ENCODE results near the gene PAIP2.
"Not testable (repeated sequence)": the region's sequence is repeated elsewhere in the genome, so short reads cannot be mapped to it uniquely, and the experiment has no call there.

The PAIP2 gene

GRCh38 chr5:139393497-139394122 is 52.0 kb downstream of the PAIP2 start:
- peak; percentile 26 for DNase-seq

DNA sequence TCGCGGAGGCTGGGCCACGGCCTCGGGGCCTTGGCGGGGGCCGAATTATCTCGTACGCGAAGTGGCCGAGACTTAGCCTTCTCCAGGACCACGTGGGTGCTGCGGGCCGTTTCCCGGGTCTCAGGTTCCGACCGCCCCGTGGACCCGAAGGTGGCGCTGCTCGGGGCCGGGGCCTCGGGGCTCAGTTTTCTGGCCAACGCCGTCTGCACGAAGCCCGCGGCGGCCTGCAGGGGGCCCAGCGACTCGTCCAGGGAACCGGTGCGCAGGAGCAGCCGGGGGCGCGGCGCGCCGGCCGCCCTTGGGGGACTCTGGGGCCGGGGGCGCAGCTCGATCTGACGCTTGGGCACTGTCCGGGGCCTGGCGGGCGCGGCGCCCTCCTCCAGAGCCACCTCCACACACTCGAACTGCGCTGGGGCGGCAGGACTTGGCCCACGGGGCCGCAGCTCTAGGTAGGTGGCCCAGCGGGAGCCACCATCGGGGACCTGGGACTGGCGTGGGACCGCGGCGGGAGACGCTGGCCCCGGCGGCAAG is 52.5 kb downstream of the PAIP2 start:
- peak; percentile 73 for DNase-seq

GRCh38 chr5:139394654-139395566 is 53.3 kb downstream of the PAIP2 start, which contains the start of gene PROB1:
PROB1 (minus strand) TSS chr5:139395104; CDS start chr5:139395081, 23 bp downstream.
- peak; percentile 67 for DNase-seq

DNA sequence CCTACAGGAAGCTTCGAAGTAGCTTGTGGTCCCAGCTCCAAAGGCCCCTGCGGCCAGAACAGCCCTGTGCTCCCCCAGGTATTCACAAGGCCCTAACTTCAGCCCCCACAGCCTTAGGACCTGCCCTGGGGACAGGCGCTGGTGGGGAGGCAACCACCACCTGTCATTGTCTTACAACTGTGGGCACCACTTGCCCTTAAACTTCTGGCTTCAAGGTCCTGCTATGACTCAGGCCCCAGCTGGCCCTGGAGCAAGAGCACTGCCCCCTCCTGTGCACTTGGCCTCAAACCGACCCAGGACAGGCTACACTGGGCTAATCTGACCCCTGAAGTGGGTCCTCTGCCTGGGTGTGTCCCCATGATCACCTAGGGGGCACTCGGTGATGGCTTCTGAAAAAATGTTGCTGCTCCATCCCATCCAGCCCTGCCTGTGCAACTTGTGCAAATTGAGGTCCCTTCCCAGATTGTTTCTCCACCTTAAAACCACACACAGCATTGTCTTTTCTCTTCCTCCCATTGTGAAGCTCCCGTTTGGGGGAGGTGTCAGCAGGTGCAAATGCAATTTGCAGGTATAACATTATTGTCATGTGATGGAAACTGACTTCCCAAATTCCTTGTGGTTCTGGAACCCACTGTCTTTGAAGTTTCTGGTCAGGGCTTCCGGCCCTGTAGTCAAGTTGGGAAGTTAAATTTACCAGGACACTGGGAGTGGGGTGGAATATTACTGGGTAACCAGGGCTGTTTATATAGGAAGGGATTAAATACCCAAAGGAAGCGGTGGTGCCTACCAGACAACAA is 54.4 kb downstream of the PAIP2 start:
- DNase-seq: peak; percentile 50

DNA sequence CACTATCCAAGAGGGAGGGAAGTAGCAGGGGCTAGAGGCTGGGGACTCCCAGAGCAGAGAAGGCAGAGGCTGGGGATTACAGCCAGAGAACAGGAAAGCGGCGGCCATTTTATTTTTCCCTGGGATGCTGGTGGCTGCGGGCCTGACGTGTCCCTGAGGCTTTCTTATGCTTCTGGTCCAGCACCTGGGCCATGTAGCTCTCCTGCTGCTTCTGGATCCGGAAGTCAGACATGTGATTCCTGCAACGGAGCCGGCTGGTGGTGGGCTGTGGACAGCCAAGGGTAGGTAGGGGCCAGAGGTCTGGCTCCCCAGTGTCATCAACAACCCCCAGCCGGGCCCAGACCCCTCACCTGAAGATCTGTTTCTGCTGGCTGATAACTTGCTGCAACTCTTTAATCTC is 55.0 kb downstream of the PAIP2 start:
- DNase-seq: no peak

GRCh38 chr5:139397921-139398320 is 56.3 kb downstream of the PAIP2 start:
- no peak for DNase-seq

GRCh38 chr5:139399501-139400121 is 58.0 kb downstream of the PAIP2 start:
- no peak for DNase-seq

- DNase-seq: no peak
These were observed 59.9 kb downstream of the PAIP2 start for GRCh38 chr5:139401546-139401945.

DNA sequence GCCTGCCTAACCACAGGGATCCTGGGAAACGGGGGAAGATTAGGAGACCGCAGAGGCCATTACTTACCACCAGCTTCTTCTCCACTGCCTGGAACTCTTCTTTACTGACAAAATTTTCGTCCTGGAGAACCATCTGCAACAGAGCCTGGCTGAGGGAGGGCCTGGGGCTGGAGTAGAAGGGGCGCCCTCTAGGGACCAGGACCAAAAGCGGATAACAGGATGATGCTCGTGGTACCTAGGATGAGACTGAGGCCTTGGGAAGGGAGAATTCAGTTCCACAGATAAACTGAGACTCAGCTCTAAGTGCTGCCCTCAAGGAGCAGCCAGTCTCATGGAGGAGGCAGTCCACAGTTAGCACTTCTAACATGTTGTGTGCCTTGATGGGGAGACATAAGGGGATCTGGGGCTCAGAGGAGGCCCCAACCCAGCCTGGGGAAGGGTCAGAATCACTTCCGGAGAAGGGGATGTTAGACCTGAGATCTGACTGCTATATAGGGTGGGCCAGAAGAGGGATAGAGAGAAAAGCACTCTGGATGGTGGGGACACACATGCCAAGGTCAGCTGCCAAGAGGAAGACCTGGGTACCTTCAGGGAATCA is 61.0 kb downstream of the PAIP2 start:
- no peak for DNase-seq

- no peak for DNase-seq
These were observed 61.7 kb downstream of the PAIP2 start for GRCh38 chr5:139403418-139403786.

DNA sequence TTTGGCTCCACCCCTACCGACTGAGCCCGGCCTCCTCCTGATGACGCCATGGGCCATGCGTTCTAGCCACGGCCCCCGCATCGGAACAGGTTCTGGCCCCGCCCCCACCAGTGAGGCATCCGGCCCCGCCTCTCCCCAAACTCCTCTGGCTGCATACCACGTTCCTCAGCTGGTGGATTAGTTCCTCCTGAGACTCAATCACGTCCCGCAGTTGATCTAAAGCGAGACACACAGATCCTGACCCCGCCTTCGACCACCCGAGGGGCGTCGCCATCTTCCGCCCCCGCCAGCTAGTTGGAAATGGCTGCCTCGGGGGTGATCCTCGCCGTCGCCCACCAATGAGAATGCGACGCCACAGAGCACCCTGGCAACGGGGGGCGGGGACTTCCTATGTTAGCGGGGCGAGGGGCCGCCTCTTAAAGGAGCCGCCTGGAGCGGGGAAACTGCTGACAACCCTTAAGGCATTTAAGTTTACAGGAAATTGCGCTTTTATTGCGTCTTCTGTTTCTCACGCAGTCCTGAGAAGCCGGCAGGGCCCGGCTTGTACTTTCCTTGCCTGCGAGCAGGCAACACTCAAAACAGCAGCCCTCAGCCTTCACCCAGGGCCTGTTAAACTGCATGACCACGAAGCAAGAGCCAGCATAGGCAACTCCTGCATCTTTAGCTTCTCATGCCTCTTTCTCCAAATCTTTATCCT is 62.3 kb downstream of the PAIP2 start, which contains the start of gene SPATA24:
Gene SPATA24, minus strand, starts transcription at position 303 of the 697 bp plus-strand sequence. Its CDS starts 29 bp downstream, at position 274.
- DNase-seq: peak; percentile 99

GRCh38 chr5:139404484-139404840 is 62.8 kb downstream of the PAIP2 start:
- DNase-seq: no peak

- no peak for DNase-seq
These were observed 65.3 kb downstream of the PAIP2 start for GRCh38 chr5:139406963-139407362.

DNA sequence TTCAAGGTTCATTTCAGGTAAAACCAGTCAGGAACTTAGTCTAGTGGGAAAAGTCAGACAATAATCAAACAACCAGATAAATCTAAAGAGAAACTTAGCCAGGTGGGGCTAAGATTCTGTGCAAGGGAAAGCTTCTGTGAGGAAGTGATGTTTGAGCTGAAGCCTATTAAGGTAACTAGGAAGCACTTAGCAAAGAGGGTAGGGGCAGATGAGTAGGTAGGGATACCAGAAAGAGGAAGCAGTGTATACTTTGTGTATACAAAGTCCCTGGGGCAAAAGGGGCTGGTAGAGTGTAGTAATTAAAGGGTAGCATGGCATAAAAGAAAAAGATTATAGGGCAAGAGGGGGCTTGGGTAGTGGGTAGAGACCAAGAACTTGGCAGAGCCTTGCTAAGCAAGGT is 65.9 kb downstream of the PAIP2 start:
- DNase-seq: no peak

- no peak for DNase-seq
These were observed 66.5 kb downstream of the PAIP2 start for GRCh38 chr5:139408191-139408590.

GRCh38 chr5:139409116-139409515 is 67.5 kb downstream of the PAIP2 start:
- DNase-seq: not testable (repeated sequence)

DNA sequence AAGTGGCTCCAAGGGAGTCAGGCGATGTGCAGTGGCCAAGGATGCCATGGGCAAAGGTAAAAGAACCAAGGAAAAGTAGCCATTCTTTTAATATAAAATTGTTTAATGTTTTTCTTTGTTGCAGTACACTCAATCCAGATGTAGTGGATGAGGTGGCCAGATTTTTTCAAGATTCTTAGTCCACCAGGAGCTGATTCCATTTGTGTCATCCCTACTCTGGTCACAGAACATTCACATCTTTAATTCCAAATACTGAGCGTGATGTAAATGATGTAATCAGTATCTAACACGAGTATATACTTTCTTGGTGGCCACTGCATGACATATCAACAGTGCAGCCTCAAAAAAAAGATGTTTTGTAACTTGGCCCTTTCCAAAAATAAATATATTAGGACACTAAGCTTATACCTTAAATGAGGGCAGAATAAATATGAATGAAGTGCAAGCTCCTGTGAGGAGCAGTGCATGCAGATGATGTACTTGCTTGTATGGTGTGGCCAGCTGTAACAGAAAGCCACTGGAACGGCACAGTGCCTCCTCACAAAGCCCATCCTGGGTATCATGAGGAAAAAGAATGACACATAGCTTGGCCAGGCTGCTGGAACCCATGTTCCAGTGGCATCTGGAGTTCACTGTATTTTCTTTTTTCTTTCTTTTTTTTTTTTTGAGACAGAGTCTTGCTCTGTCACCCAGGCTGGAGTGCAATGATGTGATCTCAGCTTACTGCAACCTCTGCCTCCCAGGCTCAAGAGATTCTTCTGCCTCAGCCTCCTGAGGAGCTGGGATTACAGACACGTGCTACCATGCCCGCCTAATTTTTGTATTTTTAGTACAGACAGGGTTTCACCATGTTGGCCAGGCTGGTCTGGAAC is 68.7 kb downstream of the PAIP2 start:
- DNase-seq: no peak

DNA sequence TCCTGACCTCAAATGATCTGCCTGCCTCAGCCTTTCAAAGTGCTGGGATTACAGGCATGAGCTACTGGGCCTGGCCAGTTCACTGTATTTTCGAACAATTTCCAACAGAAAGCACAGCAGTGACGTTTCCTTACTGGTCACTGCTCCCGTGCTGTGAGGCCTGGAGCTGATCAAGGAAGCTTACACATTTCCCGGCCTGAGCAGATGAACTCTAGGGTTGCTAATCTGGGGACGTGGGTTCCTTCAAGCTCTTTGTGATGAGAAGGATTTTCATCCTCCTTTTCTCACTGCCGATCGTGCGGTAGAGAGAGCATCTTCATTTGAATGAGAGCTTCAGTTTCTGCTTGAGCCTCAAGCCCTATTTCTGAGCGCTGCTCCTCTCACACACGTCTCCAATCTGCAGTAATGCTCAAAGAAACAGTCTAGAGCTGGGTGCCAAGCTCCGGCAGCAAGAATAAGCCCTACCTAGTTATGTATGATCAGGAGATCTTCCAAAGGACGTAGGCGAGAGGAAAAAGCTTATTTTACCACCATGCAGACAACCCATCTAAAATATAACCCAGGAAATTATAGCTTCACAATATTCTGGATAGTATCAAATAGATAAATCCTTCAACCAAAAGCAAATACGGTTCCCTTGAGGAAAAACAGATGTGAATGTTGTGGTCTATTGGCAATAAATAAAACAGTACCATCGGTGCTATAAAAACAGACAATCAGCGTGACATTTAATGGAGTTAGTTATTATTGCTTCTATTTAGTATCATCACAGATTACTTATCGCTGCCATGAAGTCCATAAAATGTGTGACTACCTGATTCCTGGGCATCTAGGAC is 69.6 kb downstream of the PAIP2 start:
- no peak for DNase-seq

DNA sequence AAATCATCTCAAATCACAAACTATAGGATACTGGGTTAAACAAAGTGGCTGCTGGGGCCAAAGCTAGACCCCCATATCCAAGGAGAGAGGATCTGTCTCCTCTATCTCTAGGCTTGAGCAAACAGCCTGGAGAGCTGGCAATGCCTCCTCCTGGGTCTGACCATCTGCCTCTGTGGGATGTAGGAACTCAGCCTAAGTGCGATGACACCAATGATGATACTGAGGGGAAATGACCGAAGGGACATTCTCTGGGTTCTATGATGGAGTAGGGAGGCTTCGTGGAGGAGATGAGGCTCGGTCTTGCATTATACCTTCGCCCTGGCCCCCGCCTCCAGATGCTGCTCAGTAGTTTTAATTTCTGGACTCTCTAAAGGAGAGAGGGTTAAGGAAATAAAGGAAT is 71.5 kb downstream of the PAIP2 start:
- DNase-seq: no peak

- no peak for DNase-seq
These were observed 72.3 kb downstream of the PAIP2 start for GRCh38 chr5:139413963-139414362.

All from femur (tissue), 1 donor.